ENCODE measurements around the gene SLIT1.

GRCh38 chr10:97062046-97062445, 123.7 kb downstream of the SLIT1 start:
- TF ChIP-seq CTCF (optimal IDR thresholded peaks at IDR 0.05 in 1 of 3, IDR thresholded peaks at IDR 0.05 in 1 of 3, conservative IDR thresholded peaks at IDR 0.05 in 1 of 3; ENCODE audit: extremely low read depth in 1 of 3, insufficient read depth in 2 of 3, low read length in 3 of 3) (no peak), EZH2 (IDR thresholded peaks at IDR 0.05; ENCODE audit: low read length) (no peak)

Data from keratinocyte (primary cell).